H54 (cell line): ENCODE results near the gene GNA15.

Source experiments
- DNase-seq: peaks from one replicate; pipeline ENCODE4 v3.0.0; 2011; ENCODE audit warnings: low spot score, mixed read lengths; ENCODE audit not compliant: insufficient read length
- FAIRE-seq: peaks from 3 replicates; lab custom pipeline; 2011; peaks lifted over from hg19 to GRCh38; lab: Jason Lieb, UNC
- POLR2A ChIP-seq: IDR thresholded peaks from 2 replicates; pipeline ENCODE4 v1.6.1; 2011; ENCODE audit warnings: low read depth, mild to moderate bottlenecking, low read length

The GNA15 gene

DNA sequence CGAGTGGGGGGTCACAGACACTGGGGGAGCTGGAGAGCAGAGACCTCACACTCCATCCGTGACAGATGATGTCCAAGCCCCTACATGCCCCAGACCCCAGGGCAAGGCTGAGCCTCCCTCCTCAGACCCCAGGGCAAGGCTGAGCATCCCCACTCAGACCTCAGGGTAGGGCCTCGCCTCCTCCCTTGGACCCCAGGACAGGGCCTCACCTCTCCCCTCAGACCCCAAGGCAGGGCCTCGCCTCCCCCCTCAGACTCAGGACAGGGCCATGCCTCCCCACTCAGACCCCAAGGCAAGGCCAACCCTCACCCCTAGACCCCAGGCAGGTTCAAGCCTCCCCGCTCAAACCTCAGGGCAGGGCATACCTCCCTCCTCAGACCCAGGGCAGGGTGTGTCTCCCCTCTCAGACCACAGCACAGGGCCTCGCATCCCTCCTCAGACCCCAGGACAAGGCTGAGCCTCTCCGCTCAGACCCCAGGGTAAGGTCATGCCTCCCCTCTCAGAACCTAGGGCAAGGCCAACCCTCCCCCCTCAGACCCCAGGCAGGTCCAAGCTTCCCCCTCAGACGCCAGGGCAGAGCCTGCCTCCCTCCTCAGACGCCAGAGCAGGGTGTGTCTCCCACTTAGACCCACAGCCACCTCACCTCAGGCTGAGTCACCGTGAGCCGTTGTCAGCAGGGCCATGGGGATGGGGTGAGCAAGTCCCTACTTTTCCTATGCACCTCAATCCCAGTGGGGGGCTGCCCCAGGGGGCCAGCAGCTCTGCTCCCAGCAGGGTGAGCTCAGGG is 41.1 kb downstream of the GNA15 start:
- peak; percentile 100 for DNase-seq
- peak; percentile 44; the same call in 1 of the 2 replicates for TF ChIP-seq POLR2A
- peak; percentile 88 for FAIRE-seq

GRCh38 chr19:3178377-3178972 is 42.6 kb downstream of the GNA15 start, which contains the start of gene S1PR4:
S1PR4 (plus strand) TSS chr19:3178769; CDS start chr19:3178793, 24 bp downstream.
- no peak for DNase-seq
- no peak for TF ChIP-seq POLR2A
- no peak for FAIRE-seq

DNA sequence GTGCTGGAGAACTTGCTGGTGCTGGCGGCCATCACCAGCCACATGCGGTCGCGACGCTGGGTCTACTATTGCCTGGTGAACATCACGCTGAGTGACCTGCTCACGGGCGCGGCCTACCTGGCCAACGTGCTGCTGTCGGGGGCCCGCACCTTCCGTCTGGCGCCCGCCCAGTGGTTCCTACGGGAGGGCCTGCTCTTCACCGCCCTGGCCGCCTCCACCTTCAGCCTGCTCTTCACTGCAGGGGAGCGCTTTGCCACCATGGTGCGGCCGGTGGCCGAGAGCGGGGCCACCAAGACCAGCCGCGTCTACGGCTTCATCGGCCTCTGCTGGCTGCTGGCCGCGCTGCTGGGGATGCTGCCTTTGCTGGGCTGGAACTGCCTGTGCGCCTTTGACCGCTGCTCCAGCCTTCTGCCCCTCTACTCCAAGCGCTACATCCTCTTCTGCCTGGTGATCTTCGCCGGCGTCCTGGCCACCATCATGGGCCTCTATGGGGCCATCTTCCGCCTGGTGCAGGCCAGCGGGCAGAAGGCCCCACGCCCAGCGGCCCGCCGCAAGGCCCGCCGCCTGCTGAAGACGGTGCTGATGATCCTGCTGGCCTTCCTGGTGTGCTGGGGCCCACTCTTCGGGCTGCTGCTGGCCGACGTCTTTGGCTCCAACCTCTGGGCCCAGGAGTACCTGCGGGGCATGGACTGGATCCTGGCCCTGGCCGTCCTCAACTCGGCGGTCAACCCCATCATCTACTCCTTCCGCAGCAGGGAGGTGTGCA is 43.3 kb downstream of the GNA15 start:
- TF ChIP-seq POLR2A, result no peak
- FAIRE-seq, result no peak

DNA sequence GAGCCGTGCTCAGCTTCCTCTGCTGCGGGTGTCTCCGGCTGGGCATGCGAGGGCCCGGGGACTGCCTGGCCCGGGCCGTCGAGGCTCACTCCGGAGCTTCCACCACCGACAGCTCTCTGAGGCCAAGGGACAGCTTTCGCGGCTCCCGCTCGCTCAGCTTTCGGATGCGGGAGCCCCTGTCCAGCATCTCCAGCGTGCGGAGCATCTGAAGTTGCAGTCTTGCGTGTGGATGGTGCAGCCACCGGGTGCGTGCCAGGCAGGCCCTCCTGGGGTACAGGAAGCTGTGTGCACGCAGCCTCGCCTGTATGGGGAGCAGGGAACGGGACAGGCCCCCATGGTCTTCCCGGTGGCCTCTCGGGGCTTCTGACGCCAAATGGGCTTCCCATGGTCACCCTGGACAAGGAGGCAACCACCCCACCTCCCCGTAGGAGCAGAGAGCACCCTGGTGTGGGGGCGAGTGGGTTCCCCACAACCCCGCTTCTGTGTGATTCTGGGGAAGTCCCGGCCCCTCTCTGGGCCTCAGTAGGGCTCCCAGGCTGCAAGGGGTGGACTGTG is 44.0 kb downstream of the GNA15 start:
- no peak for FAIRE-seq
- TF ChIP-seq POLR2A, result no peak
- no peak for DNase-seq

More for the DNA sequence above, 43.3 kb downstream of the GNA15 start:
- no peak for DNase-seq

GRCh38 chr19:3183721-3184641 is 48.1 kb downstream of the GNA15 start:
- TF ChIP-seq POLR2A, result no peak
- no peak for FAIRE-seq
- no peak for DNase-seq

DNA sequence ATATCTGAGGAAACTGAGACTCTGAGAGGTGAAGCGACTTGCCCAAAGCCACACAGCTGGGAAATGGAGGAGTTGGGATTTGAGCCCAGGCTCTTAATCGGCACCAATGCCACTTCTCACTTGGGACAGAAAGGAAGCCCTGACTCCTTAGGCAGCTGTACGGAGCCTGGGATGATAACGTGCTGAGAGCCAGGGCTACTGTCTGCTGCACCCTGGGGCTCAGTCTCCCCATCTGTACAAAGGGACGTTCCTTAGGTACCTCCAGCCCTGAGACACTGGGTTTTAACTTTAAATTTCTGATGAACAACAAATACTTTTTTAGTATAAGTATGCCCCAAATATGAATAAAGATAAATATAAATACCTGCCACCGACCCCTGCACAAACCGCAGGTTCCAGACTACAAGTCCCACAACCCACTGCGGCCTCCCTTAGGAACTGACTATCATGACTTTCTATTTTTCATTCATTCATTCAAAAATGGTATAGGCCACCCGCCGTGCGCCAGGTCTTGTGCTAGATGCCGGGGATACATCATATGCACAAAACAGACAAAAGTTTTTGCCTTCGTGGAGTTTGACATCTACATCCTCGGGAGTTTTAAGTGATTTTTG is 49.1 kb downstream of the GNA15 start:
- FAIRE-seq (no peak), DNase-seq (peak; percentile 84)
- no peak for TF ChIP-seq POLR2A

GRCh38 chr19:3185461-3186159 is 49.8 kb downstream of the GNA15 start, which contains the start of gene NCLN:
NCLN (plus strand) TSS chr19:3185930; CDS start chr19:3186031, 101 bp downstream.
- peak; percentile 90 for DNase-seq
- FAIRE-seq, result peak; percentile 50
- peak; percentile 83 for TF ChIP-seq POLR2A

DNA sequence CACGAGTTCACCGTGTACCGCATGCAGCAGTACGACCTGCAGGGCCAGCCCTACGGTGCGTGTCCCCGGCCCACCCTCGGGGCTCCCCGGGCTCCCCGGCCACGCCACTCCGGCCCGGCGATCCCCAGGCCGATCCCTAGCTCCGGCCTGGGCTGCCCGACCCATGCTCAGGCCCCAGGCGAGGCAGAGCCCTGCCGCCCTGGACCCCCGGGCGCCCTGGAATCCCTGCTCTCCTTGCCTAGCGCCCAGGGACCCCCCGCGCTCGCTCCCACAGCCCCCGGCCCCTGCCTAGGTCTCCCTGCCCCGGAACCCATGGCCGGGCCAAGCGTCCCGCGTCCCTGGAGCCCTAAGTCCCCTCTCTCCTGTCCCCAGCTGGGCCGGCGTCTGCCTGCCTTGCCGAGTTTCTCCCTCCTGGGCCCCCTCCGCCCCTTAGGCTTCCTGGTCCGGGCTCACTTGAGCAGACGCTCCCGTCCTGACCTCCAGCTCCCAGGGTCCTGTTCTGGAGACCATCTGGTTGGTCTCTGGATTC is 50.4 kb downstream of the GNA15 start:
- FAIRE-seq (no peak), DNase-seq (no peak)
- TF ChIP-seq POLR2A, result no peak

GRCh38 chr19:3186891-3187661 is 51.2 kb downstream of the GNA15 start:
- FAIRE-seq, result no peak
- DNase-seq, result no peak
- no peak for TF ChIP-seq POLR2A

DNA sequence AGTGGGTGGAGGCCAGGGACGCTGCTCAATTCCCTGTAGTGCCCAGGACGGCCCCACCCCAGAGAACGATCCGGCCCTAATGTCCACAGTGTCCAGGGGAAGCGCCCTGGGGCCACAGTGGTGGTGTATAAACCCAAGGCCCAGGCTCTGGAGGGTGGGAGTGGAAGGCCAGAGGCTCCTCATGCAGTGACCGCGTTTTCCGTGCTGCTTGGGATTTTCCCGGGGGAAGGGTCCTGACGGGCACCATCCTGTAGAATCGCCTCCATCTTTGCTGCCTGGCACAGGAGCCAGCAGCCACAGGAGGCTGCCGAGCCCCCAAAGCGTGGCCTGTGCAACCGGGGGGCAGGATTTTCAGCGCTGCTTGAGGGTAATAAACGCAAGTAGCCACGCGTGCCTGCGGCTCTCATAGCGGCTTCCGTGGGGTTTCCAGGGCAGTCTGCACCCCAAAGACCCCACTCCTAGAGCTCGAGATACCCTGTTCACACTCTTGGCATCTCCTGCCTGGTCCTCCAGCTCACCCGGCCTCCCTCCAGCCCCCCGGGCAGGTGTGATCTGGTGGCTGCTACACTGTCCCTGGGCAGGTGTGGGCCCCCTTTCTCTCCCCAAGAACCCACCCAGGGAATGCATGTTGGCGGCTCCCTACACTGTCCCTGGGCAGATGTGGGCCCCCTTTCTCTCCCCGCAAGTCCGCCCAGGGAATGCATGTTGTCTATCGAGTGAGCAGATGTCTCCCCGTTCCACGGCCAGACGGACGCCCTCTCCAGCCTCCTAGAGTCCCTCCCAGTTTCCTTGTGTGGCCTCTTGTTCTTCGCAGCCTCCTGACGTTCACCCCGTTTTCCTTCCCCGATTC is 52.1 kb downstream of the GNA15 start:
- DNase-seq (no peak), FAIRE-seq (no peak)
- no peak for TF ChIP-seq POLR2A
